Urothelium cell line (cell line): ENCODE measurements around the gene GAGE2A.
"Not testable (repeated sequence)": the region's sequence is repeated elsewhere in the genome, so short reads cannot be mapped to it uniquely, and the experiment has no call there.

Source experiments
- DNase-seq: peaks from one replicate; pipeline ENCODE4 v3.0.0; 2011; ENCODE audit warnings: low spot score, mixed read lengths
- FAIRE-seq: peaks from 2 replicates; lab custom pipeline; 2011; peaks lifted over from hg19 to GRCh38; lab: Jason Lieb, UNC

GAGE2A gene, protein sequence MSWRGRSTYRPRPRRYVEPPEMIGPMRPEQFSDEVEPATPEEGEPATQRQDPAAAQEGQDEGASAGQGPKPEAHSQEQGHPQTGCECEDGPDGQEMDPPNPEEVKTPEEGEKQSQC

DNA sequence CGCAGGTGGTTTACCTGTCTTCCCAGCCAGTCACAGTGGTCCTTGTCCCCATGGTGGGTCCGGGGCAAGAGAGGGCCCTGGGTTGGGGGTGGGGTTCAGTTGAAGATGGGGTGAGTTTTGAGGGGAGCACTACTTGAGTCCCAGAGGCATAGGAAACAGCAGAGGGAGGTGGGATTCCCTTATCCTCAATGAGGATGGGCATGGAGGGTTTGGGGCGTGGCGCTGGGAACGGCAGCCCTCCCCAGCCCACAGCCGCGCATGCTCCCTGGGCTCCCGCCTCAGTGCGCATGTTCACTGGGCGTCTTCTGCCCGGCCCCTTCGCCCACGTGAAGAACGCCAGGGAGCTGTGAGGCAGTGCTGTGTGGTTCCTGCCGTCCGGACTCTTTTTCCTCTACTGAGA is at the start of gene GAGE2A:
GAGE2A (plus strand) TSS at position 301 of the 400 bp plus-strand sequence. CDS start 1,155 bp downstream, outside the sequence.
- not testable (repeated sequence) for FAIRE-seq

DNA sequence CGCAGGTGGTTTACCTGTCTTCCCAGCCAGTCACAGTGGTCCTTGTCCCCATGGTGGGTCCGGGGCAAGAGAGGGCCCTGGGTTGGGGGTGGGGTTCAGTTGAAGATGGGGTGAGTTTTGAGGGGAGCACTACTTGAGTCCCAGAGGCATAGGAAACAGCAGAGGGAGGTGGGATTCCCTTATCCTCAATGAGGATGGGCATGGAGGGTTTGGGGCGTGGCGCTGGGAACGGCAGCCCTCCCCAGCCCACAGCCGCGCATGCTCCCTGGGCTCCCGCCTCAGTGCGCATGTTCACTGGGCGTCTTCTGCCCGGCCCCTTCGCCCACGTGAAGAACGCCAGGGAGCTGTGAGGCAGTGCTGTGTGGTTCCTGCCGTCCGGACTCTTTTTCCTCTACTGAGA is 47.9 kb upstream of the GAGE2A start, which contains the start of gene GAGE12D:
GAGE12D (plus strand) TSS at position 301 of the 400 bp plus-strand sequence. CDS start 1,155 bp downstream, outside the sequence.
- not testable (repeated sequence) for DNase-seq, FAIRE-seq

More for the DNA sequence above, at the start of gene GAGE2A:
- DNase-seq = not testable (repeated sequence)

DNA sequence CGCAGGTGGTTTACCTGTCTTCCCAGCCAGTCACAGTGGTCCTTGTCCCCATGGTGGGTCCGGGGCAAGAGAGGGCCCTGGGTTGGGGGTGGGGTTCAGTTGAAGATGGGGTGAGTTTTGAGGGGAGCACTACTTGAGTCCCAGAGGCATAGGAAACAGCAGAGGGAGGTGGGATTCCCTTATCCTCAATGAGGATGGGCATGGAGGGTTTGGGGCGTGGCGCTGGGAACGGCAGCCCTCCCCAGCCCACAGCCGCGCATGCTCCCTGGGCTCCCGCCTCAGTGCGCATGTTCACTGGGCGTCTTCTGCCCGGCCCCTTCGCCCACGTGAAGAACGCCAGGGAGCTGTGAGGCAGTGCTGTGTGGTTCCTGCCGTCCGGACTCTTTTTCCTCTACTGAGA is 38.3 kb upstream of the GAGE2A start, which contains the start of gene GAGE12E:
GAGE12E (plus strand) TSS at position 301 of the 400 bp plus-strand sequence. CDS start 1,155 bp downstream, outside the sequence.
- not testable (repeated sequence) for FAIRE-seq, DNase-seq

DNA sequence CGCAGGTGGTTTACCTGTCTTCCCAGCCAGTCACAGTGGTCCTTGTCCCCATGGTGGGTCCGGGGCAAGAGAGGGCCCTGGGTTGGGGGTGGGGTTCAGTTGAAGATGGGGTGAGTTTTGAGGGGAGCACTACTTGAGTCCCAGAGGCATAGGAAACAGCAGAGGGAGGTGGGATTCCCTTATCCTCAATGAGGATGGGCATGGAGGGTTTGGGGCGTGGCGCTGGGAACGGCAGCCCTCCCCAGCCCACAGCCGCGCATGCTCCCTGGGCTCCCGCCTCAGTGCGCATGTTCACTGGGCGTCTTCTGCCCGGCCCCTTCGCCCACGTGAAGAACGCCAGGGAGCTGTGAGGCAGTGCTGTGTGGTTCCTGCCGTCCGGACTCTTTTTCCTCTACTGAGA is 28.8 kb upstream of the GAGE2A start, which contains the start of gene GAGE12F:
GAGE12F (plus strand) TSS at position 301 of the 400 bp plus-strand sequence. CDS start 1,155 bp downstream, outside the sequence.
- not testable (repeated sequence) for FAIRE-seq, DNase-seq

DNA sequence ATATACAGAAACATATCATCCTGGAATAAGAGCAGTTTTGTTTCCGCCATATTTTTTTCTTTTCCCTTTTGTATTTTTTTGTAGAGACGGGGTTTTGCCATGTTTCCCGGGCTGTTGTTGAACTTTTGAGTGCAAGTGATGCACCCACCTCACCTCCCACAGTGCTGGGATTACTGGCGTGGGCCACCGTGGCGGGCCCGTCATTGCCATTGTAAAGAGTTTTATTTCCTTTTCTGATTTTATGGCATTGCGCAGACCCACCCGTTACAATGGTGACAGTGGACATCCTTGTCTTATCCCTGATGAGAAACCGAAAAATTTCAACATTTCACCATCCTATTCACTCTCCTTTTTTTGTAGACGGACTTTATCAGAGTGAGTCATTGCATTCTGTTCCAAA is 20.6 kb upstream of the GAGE2A start:
- DNase-seq, FAIRE-seq: not testable (repeated sequence)

DNA sequence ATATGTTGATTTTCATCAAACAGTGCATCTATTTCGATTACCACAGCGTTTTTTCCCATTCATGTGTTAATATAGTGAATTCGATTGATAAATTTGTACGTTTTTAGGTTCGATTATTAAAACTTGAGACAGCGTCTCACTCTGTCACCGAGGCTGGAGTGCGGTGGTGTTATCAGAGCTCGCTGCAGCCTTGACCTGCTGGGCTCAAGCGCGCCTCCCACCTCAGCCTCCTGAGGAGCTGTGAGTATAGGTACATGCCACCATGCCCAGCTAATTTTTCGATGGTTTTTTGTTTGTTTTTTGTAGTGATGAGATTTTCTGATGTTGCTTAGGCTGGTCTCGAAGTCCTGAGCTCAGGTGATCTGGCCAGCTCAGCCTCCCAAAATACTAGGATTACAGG is 20.1 kb upstream of the GAGE2A start:
- not testable (repeated sequence) for DNase-seq, FAIRE-seq

DNA sequence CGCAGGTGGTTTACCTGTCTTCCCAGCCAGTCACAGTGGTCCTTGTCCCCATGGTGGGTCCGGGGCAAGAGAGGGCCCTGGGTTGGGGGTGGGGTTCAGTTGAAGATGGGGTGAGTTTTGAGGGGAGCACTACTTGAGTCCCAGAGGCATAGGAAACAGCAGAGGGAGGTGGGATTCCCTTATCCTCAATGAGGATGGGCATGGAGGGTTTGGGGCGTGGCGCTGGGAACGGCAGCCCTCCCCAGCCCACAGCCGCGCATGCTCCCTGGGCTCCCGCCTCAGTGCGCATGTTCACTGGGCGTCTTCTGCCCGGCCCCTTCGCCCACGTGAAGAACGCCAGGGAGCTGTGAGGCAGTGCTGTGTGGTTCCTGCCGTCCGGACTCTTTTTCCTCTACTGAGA is 19.2 kb upstream of the GAGE2A start, which contains the start of gene GAGE12G:
GAGE12G (plus strand) TSS at position 301 of the 400 bp plus-strand sequence. CDS start 1,155 bp downstream, outside the sequence.
- not testable (repeated sequence) for DNase-seq, FAIRE-seq

DNA sequence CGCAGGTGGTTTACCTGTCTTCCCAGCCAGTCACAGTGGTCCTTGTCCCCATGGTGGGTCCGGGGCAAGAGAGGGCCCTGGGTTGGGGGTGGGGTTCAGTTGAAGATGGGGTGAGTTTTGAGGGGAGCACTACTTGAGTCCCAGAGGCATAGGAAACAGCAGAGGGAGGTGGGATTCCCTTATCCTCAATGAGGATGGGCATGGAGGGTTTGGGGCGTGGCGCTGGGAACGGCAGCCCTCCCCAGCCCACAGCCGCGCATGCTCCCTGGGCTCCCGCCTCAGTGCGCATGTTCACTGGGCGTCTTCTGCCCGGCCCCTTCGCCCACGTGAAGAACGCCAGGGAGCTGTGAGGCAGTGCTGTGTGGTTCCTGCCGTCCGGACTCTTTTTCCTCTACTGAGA is 9.6 kb upstream of the GAGE2A start, which contains the start of gene GAGE12H:
GAGE12H (plus strand) TSS at position 301 of the 400 bp plus-strand sequence. CDS start 1,155 bp downstream, outside the sequence.
- not testable (repeated sequence) for DNase-seq, FAIRE-seq

DNA sequence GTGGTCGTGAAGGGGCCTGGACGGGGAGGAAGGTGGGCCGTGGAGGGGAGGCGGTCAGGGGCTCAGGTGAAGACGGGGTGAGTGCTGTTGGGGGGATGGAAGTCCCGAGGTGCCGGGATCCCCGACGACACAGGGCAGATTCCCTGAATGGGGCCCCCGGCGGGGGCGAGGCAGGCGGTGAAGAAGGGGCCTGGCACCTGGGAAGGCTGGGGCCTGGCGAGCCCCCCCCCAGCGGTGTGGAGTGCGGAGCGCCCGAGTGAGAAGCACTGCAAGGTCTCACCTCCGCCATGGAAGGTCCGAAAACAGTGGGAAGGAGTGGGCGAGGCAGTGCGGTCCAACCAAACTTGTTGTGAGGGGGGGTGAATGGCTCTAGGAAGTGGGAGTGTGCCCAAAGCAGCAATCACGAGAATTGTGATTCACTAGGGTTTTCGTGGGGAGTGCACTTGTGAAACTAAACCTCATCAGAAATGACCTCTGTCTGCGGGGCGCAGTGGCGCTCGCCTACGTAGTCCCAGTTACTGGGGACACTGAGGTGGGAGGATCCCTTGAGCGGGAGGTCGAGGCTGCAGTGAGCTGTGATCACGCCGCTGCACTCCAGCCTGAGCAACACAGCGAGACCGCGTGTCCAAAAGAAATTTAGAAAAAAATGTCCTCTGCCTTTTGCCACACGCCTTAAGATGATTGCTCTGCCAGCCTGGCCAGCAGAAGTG is 628 bp downstream of the GAGE2A start:
- DNase-seq, FAIRE-seq: not testable (repeated sequence)

DNA sequence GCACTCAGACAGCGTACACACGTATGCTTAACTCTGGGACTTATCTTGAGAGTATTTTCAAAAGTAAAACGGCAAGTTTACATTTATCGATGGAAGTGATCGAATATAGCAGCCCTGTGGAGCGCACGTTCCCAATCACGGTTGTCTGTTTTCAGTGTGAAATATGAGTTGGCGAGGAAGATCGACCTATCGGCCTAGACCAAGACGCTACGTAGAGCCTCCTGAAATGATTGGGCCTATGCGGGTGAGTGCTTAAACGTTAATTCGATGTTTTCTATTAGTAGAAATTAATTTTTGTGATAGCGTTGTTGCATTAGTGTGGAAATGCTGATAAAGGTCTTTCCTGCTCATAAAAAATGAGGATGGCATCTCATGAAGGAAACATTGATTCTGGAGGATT is 1.2 kb downstream of the GAGE2A start:
- FAIRE-seq = not testable (repeated sequence)

DNA sequence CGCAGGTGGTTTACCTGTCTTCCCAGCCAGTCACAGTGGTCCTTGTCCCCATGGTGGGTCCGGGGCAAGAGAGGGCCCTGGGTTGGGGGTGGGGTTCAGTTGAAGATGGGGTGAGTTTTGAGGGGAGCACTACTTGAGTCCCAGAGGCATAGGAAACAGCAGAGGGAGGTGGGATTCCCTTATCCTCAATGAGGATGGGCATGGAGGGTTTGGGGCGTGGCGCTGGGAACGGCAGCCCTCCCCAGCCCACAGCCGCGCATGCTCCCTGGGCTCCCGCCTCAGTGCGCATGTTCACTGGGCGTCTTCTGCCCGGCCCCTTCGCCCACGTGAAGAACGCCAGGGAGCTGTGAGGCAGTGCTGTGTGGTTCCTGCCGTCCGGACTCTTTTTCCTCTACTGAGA is 9.4 kb downstream of the GAGE2A start, which contains the start of gene GAGE1:
GAGE1 (plus strand) TSS at position 301 of the 400 bp plus-strand sequence. CDS start 1,155 bp downstream, outside the sequence.
- FAIRE-seq, DNase-seq: not testable (repeated sequence)

More for the DNA sequence above, 1.2 kb downstream of the GAGE2A start:
- DNase-seq = not testable (repeated sequence)

DNA sequence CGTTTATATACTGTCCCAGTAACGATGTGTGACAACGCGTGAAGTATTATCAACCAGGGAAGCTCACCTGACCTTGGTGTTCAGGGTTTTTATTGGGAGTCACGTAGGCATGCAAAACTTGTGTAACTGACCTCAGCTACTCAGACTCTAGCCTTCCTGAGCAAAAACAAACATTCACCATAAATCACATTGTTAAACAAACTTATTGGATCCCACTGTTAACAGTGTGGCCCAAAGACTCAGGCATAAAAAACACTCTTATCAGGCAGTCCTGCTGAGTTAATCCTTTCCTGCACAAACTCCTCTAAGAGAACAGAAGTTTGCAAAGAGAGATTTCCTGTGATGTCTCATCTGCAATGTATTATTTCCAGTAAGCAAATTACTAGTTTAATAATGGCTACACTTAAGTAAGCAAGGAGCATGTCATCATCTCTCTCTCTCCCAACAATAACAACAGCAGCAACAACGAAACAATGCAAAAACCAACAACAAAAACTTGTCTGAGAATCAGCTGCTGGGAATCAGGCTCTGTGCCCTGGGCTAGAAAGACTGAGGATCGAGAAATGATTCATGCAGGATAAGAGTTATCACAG is 21.5 kb downstream of the GAGE2A start:
- no peak for DNase-seq
- no peak for FAIRE-seq

DNA sequence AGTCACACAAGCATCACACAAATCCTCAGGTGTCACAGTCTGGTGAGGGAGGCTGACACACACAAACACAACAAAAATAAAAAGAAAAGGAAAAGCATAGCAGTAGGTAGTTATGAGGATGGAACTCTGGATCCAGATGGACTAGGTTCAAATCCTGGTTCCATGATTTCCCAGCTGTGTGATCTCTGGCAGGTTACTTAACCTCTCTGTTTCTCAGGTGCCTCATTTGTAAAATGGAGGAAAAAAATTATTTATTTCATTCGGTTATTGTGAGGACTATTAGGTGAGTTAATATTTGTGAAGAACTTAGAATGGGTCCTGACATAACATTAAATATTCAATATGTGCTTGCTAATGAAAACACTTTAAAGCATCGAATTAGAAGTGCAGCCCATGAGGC is 29.3 kb downstream of the GAGE2A start:
- DNase-seq = no peak

DNA sequence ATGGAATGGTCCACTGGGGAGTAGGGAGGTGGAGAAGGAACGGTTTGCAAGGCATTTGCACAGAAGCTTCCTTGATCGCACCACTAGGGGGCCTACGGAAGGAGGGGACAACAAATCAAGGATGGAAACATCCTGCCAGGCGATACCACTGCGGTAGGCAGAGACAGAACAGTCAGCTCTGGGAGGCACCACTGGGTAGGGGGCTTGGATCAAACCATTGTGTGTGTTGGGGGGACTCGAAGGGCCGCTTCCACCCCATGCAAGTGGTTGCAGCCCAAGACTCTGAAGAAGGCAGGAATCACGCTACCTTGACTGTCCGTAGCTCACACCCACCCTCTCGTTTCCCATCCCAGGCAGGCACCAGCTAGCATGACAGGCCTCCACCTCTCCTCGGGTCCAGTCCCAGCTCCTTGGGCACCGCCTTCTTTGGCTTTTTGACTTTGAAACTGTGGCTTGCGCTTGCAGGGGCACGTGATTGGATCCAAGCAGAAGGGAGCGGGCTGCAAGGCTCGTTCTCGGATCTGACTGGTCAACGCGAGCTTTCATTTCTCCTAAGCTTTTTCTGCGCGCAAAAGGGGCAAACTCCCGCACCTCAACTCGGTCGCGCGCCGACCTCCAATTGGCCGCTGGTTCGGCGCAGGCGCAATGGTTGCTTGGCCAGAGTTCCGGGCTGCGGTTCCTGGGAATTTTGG is 37.9 kb downstream of the GAGE2A start:
- DNase-seq = peak; percentile 79
- no peak for FAIRE-seq

More for the DNA sequence above, 29.3 kb downstream of the GAGE2A start:
- no peak for FAIRE-seq

DNA sequence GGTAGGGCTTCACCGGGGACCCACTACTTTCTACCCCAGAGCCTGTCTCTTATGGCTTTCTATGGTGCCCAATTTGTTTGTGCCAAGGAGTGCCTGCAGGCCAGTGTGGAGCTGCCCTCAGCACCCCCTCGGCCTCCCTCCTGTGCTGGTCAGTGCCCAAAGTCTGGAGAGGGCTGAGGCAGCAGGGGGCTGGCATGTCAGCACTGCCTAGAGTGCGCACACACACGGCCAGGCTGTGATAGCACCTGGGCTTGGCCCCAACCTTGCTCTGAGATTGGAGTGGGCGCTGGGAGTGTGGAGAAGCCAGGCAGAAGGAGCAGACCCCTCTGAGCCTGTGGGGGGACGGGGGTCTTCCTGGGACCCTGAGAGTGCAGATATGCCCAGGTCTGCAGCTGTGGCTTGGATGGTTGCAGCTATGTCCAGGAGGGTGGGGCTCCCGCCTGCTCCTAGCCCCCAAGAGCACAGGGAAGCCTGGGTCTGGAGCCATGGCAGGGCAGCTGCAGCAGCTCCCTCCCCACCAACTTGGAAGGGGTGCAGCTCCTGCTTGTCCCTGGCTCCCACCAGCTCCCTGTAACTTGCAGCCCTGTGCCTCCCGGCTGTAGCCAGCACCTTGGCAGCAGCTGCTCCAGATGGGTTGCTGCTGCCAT is 55.8 kb downstream of the GAGE2A start:
- no peak for DNase-seq
- FAIRE-seq = no peak
